Measurements from ENCODE around the gene CDO1. TPM values are rescaled to one million over a fixed set of nuclear protein-coding genes. Genes with fewer than 3 reads are reported as not detected.

The CDO1 gene
- total RNA-seq, 4 donors from 2014 or later: 127 to 207 (median 152) TPM

DNA sequence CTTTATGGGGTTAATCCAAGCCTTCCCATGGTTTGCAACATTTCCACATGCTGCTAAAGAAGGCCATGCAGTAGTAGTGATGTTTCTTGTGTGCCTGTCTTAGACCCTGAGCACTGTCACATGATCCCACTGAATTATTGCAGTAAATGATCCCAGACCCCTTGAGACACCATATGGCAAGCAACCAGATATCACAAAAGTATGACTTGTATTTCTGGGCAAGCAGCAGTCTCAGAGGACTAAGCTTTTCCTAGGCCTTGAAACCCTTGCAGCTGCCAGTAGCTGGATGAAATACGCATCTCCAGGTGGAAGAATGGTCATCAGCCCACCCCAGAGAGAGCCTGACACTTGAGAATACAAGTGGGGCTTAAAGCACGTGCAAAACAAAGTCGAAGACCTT lies 41.8 kb downstream of the CDO1 start:
- ATAC-seq (ENCODE audit: low FRiP score) (no peak), DNase-seq (ENCODE audit: low spot score) (no peak)

DNA sequence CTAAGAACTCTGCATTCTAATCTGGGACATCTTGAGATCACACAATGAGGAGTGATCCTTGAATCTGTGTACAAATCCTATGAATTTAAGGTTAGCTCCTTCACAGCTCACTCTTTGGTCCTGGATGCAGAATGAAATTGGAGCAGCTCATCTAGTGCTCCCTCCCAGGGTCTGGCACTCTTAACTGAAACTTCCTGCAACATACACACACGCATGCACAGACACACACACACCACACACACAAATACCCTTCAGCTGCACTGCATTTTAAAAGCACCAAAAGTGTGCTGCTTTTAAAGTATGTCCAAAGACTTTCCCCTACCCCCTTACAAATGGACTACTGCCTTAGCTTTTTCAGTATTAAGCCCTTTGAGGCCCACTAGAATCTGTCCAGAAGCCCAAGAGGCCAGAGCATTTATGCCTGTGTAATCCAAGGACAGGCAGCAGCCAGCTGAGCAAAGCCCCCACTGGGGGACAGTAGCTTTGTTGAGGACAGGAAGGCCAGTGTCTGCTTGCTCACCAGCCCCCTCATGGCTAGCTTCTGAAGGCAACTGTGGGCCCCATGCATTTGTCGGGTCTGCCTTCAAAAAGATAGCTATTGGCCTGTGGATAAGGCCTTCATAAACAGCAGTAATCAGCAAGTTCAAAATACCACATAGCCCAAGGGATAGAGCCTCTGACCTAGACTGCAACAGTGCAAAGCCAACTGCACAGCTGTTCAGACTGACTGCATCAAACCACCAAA lies 43.6 kb downstream of the CDO1 start:
- no peak for ATAC-seq (ENCODE audit: low FRiP score)
- DNase-seq (ENCODE audit: low spot score): no peak
- TF ChIP-seq, protein P1, sequence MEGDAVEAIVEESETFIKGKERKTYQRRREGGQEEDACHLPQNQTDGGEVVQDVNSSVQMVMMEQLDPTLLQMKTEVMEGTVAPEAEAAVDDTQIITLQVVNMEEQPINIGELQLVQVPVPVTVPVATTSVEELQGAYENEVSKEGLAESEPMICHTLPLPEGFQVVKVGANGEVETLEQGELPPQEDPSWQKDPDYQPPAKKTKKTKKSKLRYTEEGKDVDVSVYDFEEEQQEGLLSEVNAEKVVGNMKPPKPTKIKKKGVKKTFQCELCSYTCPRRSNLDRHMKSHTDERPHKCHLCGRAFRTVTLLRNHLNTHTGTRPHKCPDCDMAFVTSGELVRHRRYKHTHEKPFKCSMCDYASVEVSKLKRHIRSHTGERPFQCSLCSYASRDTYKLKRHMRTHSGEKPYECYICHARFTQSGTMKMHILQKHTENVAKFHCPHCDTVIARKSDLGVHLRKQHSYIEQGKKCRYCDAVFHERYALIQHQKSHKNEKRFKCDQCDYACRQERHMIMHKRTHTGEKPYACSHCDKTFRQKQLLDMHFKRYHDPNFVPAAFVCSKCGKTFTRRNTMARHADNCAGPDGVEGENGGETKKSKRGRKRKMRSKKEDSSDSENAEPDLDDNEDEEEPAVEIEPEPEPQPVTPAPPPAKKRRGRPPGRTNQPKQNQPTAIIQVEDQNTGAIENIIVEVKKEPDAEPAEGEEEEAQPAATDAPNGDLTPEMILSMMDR (IDR thresholded peaks at IDR 0.05): no peak

More for the DNA sequence above, 41.8 kb downstream of the CDO1 start:
- TF ChIP-seq, protein P1 (IDR thresholded peaks at IDR 0.05): no peak

DNA sequence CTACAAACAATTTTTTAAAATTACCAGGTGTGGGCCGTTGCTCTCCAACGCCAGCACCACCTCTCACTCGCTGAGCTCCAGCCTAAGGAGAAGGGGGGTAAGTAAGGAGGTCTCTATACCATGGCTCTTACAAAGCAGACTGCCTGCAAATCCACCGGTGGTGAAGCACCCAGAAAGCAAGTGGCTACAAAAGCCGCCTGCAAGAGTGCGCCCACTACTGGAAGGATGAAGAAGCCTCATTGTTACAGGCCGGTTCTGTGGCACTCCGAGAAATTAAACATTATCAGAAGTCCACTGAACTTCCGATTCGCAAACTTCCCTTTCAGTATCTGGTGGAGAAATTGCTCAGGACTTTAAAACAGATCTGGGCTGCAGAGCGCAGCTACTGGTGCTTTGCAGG lies 46.0 kb downstream of the CDO1 start:
- DNase-seq (ENCODE audit: low spot score) (no peak), ATAC-seq (ENCODE audit: low FRiP score) (no peak)
- TF ChIP-seq, protein P1 (IDR thresholded peaks at IDR 0.05): no peak

DNA sequence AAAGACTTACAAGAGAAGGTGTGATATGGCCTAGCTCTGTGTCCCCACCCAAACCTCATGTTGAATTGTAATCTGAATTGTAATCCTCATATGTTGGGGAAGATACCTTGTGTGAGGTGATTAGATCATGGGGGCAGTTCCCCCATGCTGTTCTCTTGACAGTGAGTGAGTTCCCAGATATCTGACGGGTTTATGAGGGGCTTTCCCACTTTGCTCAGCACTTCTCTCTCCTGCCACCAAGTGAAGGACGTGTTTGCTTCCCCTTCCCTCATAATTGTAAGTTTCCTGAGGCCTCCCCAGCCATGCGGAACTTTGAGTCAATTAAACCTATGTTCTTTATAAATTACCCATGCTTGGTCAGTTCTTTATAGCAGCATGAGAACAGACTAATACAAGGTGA lies 49.0 kb downstream of the CDO1 start:
- TF ChIP-seq, protein P1 (IDR thresholded peaks at IDR 0.05): no peak
- no peak for ATAC-seq (ENCODE audit: low FRiP score)
- DNase-seq (ENCODE audit: low spot score): no peak

DNA sequence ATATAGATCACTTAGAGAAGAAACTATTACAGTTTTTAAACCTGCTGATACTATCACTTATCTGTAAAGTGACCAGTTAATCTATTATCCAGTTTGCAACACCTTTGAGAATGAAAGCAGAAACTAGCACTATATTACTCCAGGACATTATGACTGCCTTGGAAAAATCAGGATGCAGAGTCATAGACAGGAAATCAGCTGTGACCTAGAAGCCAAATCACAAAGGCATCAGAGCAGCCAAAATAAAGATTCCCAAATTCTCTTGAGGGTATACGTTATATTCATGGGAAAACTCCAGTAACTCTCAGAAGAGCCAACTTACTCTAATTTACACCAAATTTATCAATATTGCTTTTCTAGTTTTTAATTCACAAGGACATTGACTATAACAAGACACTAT lies 49.9 kb downstream of the CDO1 start:
- DNase-seq (ENCODE audit: low spot score) (no peak), ATAC-seq (ENCODE audit: low FRiP score) (no peak)
- TF ChIP-seq, protein P1 (IDR thresholded peaks at IDR 0.05): no peak

DNA sequence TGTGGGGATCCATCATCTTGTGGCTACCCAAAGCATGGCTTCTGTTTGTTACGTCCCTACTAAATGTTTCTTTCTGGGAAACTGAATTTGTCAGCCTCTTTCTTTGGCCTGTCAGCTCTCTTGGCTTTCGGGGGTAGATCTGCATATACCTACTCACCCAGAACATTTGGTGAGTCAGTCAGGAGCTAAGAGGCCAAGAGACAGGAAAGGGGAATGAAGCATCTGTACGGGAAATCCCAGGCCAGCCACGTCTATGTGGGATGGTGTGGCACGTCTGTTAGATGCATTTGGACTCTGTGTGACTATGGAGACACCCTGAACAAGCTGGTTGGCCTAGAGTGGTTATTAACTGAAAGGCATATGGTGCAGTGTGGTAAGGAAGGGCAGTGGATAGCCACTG lies 58.1 kb downstream of the CDO1 start:
- no peak for DNase-seq (ENCODE audit: low spot score)
- TF ChIP-seq, protein P1 (IDR thresholded peaks at IDR 0.05): no peak
- no peak for ATAC-seq (ENCODE audit: low FRiP score)

DNA sequence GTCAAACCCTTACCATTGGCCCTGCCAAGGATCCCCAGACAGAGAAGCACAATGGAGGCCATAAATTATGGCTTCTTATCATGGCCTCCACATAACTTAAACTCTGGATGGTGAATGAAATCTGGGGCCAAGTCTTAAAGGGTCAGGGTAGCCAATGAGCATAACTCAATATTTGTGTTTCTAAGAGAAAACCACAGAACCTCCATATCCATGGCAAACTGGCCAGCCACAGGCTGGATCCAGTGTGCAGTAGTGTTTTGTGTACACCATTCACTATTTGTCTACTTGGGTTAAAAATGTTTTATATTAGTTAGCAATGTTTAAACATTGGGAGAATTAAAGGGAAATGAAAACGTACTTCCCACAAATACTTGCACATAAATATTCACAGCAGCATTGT lies 60.8 kb downstream of the CDO1 start:
- DNase-seq (ENCODE audit: low spot score) (no peak), ATAC-seq (ENCODE audit: low FRiP score) (no peak)
- TF ChIP-seq, protein P1 (IDR thresholded peaks at IDR 0.05): no peak

Data from omental fat pad (tissue), 4 donors.